AG09309 (cell line): ENCODE results near the gene CCRL2.

Experiments
- DNase-seq: peaks from one replicate; pipeline ENCODE4 v3.0.0-alpha.2; 2010; ENCODE audit warnings: low read depth
- H3K4me3 ChIP-seq: 2 replicates; pipeline ENCODE4 v1.5.1; 2011; ENCODE audit warnings: mild to moderate bottlenecking, low read depth, low read length, moderate library complexity; ENCODE audit not compliant: control insufficient read depth
- TF ChIP-seq, protein P1 (sequence below): IDR thresholded peaks from 2 replicates; pipeline ENCODE4 v1.5.1; 2011; ENCODE audit warnings: mild to moderate bottlenecking, low read depth, low read length, inconsistent platforms; ENCODE audit not compliant: insufficient read depth, control insufficient read depth; ENCODE audit errors: missing control alignments

Gene CCRL2

DNA sequence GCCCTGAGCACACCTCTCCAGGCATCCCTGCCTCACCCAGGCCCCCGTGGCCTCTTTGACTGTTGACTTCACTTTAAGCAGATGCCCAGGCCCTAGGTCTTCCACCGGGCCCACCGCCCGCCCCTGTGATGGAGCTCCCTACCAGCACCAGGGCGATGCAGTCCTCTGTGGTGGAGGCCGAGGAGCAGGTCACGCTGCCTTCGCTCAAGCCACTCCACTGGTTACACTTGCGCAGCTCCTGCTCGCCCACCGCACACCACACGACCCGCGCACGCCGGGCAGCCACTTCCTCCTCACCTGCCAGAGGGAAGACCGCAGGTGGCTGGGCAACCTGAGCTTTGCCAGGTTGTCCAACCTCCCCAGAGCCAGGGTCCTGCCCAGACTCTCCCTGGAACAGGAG is 41.7 kb downstream of the CCRL2 start:
- TF ChIP-seq, protein P1, sequence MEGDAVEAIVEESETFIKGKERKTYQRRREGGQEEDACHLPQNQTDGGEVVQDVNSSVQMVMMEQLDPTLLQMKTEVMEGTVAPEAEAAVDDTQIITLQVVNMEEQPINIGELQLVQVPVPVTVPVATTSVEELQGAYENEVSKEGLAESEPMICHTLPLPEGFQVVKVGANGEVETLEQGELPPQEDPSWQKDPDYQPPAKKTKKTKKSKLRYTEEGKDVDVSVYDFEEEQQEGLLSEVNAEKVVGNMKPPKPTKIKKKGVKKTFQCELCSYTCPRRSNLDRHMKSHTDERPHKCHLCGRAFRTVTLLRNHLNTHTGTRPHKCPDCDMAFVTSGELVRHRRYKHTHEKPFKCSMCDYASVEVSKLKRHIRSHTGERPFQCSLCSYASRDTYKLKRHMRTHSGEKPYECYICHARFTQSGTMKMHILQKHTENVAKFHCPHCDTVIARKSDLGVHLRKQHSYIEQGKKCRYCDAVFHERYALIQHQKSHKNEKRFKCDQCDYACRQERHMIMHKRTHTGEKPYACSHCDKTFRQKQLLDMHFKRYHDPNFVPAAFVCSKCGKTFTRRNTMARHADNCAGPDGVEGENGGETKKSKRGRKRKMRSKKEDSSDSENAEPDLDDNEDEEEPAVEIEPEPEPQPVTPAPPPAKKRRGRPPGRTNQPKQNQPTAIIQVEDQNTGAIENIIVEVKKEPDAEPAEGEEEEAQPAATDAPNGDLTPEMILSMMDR, result no peak
- H3K4me3 ChIP-seq, result no peak overlapping the region
- DNase-seq, result no peak

DNA sequence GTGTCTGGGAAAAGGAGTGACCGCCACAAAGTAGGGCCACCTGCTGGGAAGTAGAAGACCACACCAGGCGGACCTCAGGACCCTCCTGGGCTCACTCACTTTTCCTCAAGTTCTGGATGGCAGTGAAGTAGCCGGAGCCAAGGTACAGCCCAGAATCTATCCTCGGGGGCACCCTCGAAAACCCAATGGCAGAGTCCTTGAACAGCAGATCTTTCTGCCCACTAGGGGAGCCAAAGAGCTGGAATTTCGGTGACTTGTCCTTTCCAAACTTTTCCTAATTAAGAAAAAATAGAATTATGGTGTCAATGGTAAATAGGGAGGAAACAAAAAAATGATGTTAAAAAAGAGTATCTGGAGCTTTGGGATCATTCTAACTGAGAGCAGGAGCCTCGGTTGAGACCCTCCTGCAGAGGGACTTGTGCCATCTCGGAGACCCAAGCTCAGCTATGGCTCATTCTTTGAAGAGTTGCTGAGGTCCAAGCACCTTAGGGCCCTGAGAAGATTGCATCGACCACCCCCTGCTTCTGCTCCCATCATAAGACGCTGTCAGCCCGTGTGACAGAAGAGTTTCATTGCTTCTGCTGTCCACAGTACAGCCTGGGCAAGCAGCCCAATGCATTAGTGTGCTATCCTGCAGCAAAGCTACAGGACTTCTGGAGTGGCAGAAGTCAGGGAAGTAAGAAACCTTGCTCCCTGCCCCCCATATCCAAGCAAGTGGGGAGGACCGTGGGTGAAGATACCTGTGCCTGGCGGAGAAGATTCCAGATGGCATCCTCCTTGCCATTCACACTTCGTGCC is 42.9 kb downstream of the CCRL2 start:
- no peak overlapping the region for H3K4me3 ChIP-seq
- TF ChIP-seq, protein P1, result peak; percentile 71
- no peak for DNase-seq

- H3K4me3 ChIP-seq, result no peak overlapping the region
- TF ChIP-seq, protein P1, result no peak
- DNase-seq, result no peak
These were observed 46.6 kb downstream of the CCRL2 start for GRCh38 chr3:46453526-46454208.

- DNase-seq, result no peak
- TF ChIP-seq, protein P1, result no peak
- no peak overlapping the region for H3K4me3 ChIP-seq
These were observed 47.1 kb downstream of the CCRL2 start for GRCh38 chr3:46454209-46454595.

- H3K4me3 ChIP-seq, result no peak overlapping the region
- DNase-seq, result no peak
- TF ChIP-seq, protein P1, result no peak
These were observed 47.5 kb downstream of the CCRL2 start for GRCh38 chr3:46454606-46455005.

DNA sequence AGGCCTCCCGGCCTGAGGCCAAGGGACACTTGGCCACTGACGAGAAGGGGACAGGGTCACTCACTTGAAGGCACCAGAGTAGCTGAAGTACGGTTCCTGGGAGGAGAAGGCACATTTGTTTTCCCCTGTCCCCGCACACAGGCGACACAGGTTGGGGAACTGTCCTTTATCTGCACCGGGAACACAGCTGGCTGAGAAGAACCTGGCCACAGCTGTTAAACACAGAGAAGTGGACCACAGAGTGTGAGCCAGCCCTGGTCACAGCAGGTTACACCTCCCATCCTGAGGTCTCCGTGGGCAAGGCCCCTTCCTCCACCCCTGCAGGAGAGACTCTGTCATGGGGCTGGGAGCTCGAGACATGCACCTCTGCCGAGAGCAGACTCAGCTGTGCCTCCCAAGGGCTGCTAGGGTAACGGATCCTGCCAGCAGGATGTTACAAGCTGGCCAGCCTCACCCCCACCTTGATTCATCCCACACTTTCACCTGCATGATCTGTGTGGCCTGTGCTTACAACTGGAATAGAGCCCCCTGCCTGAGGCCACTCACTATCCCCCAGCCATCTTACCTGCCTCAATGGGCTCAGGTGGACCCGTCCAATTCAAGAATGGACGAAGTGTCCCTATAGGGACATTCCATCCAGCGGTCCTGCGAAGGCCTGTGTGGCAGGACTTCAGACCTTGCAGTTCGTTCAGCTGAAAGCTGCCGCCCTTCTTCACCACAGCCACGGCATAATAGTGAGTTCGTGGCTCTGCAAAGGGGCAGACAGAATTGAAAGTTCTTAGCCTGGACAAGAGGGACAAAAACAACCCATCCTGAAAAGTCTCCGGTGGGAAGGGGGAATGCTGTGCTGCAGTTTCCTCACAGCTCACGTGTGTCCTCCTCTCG is 48.4 kb downstream of the CCRL2 start:
- TF ChIP-seq, protein P1, result no peak
- H3K4me3 ChIP-seq, result no peak overlapping the region
- no peak for DNase-seq
